HL-60/S4 treated with retinoic acid at 250 ng/mL for 4 days and 3 days (cell line): ENCODE results near the gene ABCE1.
"Not testable (repeated sequence)": the region's sequence is repeated elsewhere in the genome, so short reads cannot be mapped to it uniquely, and the experiment has no call there.

Experiments
- in situ Hi-C: fragments of 300-500 bp; cut with MboI; formaldehyde crosslinking; loops from 2 replicates; pipeline ENCODE4 v1.7.0; 2022; ENCODE audit warnings: low sequenced_read_pairs

The ABCE1 gene

GRCh38 chr4:145101091-145101490, 3.0 kb downstream of the ABCE1 start:
- in situ Hi-C loops = loop anchor here (25.0 kb wide), 1 partner anchor 1564 kb away; no protein-coding TSS in a partner anchor

- in situ Hi-C loops = loop anchor here (25.0 kb wide), 1 partner anchor 1565 kb away; no protein-coding TSS in a partner anchor
These were observed 4.5 kb downstream of the ABCE1 start for GRCh38 chr4:145102619-145103018.

GRCh38 chr4:145103496-145103895, 5.4 kb downstream of the ABCE1 start:
- in situ Hi-C loops = loop anchor here (25.0 kb wide), 1 partner anchor 1566 kb away; no protein-coding TSS in a partner anchor

GRCh38 chr4:145107126-145107525, 9.0 kb downstream of the ABCE1 start:
- in situ Hi-C loops = loop anchor here (25.0 kb wide), 1 partner anchor 1570 kb away; no protein-coding TSS in a partner anchor

GRCh38 chr4:145108128-145108527, 10.0 kb downstream of the ABCE1 start:
- in situ Hi-C loops = loop anchor here (25.0 kb wide), 1 partner anchor 1571 kb away; no protein-coding TSS in a partner anchor

- in situ Hi-C loops = no loop called here
These were observed 27.3 kb downstream of the ABCE1 start for GRCh38 chr4:145125396-145125795.

- in situ Hi-C loops = no loop called here
These were observed 32.0 kb downstream of the ABCE1 start for GRCh38 chr4:145130130-145130529.

- in situ Hi-C loops = no loop called here
These were observed 32.8 kb downstream of the ABCE1 start for GRCh38 chr4:145130788-145131399.

- in situ Hi-C loops = no loop called here
These were observed 33.7 kb downstream of the ABCE1 start for GRCh38 chr4:145131848-145132247.

GRCh38 chr4:145132511-145133098, 34.5 kb downstream of the ABCE1 start:
- in situ Hi-C loops = no loop called here

GRCh38 chr4:145136219-145136618, 38.1 kb downstream of the ABCE1 start:
- in situ Hi-C loops = not testable (repeated sequence)

- in situ Hi-C loops = no loop called here
These were observed 50.9 kb downstream of the ABCE1 start for GRCh38 chr4:145148980-145149379.

- in situ Hi-C loops = no loop called here
These were observed 55.2 kb downstream of the ABCE1 start for GRCh38 chr4:145153181-145153903.

- in situ Hi-C loops = no loop called here
These were observed 55.8 kb downstream of the ABCE1 start for GRCh38 chr4:145153904-145154298.

GRCh38 chr4:145154573-145154972, 56.5 kb downstream of the ABCE1 start:
- in situ Hi-C loops = no loop called here

- in situ Hi-C loops = no loop called here
These were observed 57.3 kb downstream of the ABCE1 start for GRCh38 chr4:145155268-145155870.

GRCh38 chr4:145156986-145157385, 58.9 kb downstream of the ABCE1 start:
- in situ Hi-C loops = no loop called here

GRCh38 chr4:145161549-145161948, 63.4 kb downstream of the ABCE1 start:
- in situ Hi-C loops = no loop called here

- in situ Hi-C loops = no loop called here
These were observed 69.8 kb downstream of the ABCE1 start for GRCh38 chr4:145167887-145168286.

GRCh38 chr4:145168581-145169187, 70.6 kb downstream of the ABCE1 start:
- in situ Hi-C loops = no loop called here

- in situ Hi-C loops = no loop called here
These were observed 72.1 kb downstream of the ABCE1 start for GRCh38 chr4:145170223-145170622.
